Muscle of arm (tissue), 12 donors: ENCODE data around the gene XXYLT1. TPM values are rescaled to one million over a fixed set of nuclear protein-coding genes. Genes with fewer than 3 reads are reported as not detected.

Experiments used
- DNase-seq: peaks from one replicate; pipeline ENCODE4 v3.0.0-alpha.2; 2013
- polyA plus RNA-seq, 12 donors: library from polyadenylated mRNA; unstranded; fragments of 120-200 nt; gene quantifications; one replicate each; pipeline ENCODE4 v1.2.1, GENCODE V29; 2013; ENCODE audit not compliant: insufficient read length in 12 of 12

Gene XXYLT1
- polyA plus RNA-seq, 12 donors, result 11.5 to 29.4 (median 22.3) TPM; not detected in 1

GRCh38 chr3:195034101-195034500 is 236.9 kb downstream of the XXYLT1 start:
- DNase-seq, result no peak

- no peak for DNase-seq
Observed at GRCh38 chr3:195033531-195034091, 237.3 kb downstream of the XXYLT1 start.

GRCh38 chr3:195032955-195033354 is 238.0 kb downstream of the XXYLT1 start:
- no peak for DNase-seq

GRCh38 chr3:195032106-195032759 is 238.7 kb downstream of the XXYLT1 start:
- no peak for DNase-seq

- no peak for DNase-seq
Observed at GRCh38 chr3:195031574-195032003, 239.4 kb downstream of the XXYLT1 start.

GRCh38 chr3:195030791-195031321 is 240.1 kb downstream of the XXYLT1 start:
- DNase-seq, result no peak

GRCh38 chr3:195028877-195029606 is 241.9 kb downstream of the XXYLT1 start:
- no peak for DNase-seq

- no peak for DNase-seq
Observed at GRCh38 chr3:195025884-195026200, 245.1 kb downstream of the XXYLT1 start.

GRCh38 chr3:195025056-195025883 is 245.7 kb downstream of the XXYLT1 start:
- no peak for DNase-seq

- DNase-seq, result no peak
Observed at GRCh38 chr3:195023989-195024388, 247.0 kb downstream of the XXYLT1 start.

- DNase-seq, result no peak
Observed at GRCh38 chr3:195023576-195023975, 247.4 kb downstream of the XXYLT1 start.

- DNase-seq, result no peak
Observed at GRCh38 chr3:195021692-195022091, 249.3 kb downstream of the XXYLT1 start.

- DNase-seq, result no peak
Observed at GRCh38 chr3:195020921-195021320, 250.0 kb downstream of the XXYLT1 start.

- DNase-seq, result no peak
Observed at GRCh38 chr3:195020185-195020584, 250.8 kb downstream of the XXYLT1 start.

- no peak for DNase-seq
Observed at GRCh38 chr3:195019335-195019734, 251.6 kb downstream of the XXYLT1 start.

Other genes starting within 250 kb of the XXYLT1 start
- gene ACAP2, start 171.9 kb upstream of the XXYLT1 start, polyA plus RNA-seq, result 10 to 100 TPM in 11 of 12 donors, not detected in 1; 16.4 to 39.8 (median 24.7) TPM